GM20000 (cell line): Measurements from ENCODE around the gene TSPAN18.

Experiments used
- DNase-seq: peaks from one replicate; pipeline ENCODE4 v3.0.0; 2012; ENCODE audit warnings: low spot score
- TF ChIP-seq, protein P1 (sequence below): IDR thresholded peaks from 2 replicates; pipeline ENCODE4 v1.5.1; 2012; ENCODE audit warnings: mild to moderate bottlenecking, control low read depth; ENCODE audit errors: extremely low read depth, missing control alignments

TSPAN18 gene

DNA sequence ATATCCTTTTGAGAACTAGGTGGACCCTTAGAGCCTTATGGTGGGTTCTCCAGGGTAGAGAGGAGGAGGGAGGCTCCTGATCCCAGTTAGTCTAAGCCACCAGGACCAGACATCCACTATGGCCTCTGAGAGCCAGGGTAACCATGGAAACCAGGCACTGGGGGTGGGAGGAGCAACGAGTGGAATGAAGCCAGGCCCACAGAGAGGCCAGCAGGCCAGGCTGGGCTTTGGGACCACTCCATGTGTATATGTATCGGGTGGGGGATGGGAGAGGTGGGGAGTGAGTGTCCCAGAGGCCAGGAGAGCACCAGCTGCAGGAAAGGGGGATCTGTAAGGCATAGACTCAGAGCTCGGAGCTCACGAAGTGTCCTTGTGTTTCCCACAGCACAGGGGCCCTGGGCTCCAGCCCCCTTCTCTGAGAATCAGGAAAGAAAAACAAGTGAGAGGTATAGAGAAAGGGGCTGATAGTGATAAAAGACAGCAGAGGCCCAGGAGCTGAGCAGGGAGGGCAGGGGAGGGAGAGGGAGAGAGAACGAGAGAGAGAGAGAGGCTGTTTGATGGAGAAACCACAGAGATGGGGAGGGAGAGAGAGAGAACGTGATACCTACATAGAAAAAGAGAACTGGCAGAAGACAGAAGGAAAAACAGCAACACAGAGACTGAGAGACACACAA, 15.5 kb upstream of the TSPAN18 start:
- no peak for DNase-seq
- TF ChIP-seq, protein P1, sequence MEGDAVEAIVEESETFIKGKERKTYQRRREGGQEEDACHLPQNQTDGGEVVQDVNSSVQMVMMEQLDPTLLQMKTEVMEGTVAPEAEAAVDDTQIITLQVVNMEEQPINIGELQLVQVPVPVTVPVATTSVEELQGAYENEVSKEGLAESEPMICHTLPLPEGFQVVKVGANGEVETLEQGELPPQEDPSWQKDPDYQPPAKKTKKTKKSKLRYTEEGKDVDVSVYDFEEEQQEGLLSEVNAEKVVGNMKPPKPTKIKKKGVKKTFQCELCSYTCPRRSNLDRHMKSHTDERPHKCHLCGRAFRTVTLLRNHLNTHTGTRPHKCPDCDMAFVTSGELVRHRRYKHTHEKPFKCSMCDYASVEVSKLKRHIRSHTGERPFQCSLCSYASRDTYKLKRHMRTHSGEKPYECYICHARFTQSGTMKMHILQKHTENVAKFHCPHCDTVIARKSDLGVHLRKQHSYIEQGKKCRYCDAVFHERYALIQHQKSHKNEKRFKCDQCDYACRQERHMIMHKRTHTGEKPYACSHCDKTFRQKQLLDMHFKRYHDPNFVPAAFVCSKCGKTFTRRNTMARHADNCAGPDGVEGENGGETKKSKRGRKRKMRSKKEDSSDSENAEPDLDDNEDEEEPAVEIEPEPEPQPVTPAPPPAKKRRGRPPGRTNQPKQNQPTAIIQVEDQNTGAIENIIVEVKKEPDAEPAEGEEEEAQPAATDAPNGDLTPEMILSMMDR = no peak

DNA sequence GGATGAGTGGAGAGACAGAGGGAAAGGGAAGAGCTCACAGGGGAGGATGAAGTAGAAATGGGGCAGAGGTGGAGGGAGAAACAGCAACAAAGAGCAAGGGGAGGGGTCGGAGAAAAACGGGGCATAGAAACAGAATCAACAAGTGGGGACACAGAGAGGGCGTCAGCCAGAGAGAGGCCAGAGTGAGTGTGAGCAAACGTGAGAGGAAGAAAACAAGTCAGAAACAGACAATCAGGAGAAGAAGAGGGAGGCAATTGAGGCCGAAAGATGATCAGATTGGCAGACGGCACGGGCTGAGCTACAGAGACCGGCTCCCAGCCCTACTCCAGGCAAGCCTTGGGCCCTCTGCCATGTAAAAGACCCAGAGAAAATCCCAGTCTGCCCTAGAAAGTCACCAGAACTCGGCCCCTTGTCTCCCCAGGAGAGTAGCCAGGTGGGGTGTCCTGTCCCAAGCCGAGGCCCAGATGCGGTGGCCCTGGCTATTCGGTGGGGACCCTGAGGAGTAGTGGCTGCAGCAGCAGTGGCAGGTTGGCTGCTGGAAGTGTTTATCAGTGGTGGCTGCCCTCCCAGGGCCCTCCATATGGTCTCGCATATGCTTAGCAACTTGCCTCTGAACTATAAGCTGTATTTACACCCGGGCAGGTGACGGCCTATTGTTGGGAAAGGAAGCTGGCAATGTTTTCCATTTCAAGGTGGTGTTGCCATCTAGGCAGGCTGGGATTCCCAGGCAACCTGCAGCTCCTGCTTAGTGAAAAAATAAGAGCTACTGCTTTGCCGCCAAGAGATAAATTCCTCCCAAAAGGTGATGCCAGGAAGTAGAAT, 14.8 kb upstream of the TSPAN18 start:
- DNase-seq = no peak
- TF ChIP-seq, protein P1 = no peak

DNA sequence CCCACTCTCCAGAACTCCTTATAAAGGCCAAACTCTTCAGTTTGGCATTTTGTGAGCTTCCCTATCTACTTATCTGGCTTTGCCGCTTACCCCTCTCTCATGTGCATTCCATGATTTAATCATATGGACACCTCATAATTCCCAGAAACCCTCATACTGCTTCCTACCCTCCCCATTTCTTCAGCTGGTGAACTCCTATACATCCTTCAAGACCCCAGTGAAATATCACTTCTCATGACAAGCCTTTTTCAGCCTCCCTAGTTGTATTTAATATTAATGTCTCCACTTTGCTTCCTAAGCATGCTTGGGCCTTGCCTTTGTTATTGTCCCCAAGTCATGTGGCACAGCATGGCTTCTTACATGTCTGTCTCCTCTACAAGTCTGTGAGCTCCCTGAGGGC, 13.7 kb upstream of the TSPAN18 start:
- TF ChIP-seq, protein P1 = no peak
- no peak for DNase-seq

DNA sequence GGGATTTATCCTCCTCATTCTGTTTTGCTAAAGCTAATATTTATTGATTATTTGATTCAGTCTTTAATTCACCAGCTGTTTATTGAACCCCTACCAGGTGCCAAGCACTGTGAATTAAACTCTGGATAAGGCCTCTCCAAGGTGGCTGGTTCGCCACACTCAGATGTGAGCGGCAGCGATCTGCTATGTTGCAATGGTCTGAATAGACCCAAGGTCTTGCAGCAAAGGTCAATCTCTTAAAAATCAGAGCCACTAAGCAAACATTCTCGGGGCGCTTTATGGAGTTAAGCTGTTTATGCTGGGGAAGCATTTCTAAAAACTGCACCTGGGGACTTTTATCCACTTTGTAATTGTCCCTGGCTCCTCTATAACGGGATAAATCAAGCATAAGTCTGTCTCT, 10.5 kb upstream of the TSPAN18 start:
- TF ChIP-seq, protein P1 = no peak
- no peak for DNase-seq

DNA sequence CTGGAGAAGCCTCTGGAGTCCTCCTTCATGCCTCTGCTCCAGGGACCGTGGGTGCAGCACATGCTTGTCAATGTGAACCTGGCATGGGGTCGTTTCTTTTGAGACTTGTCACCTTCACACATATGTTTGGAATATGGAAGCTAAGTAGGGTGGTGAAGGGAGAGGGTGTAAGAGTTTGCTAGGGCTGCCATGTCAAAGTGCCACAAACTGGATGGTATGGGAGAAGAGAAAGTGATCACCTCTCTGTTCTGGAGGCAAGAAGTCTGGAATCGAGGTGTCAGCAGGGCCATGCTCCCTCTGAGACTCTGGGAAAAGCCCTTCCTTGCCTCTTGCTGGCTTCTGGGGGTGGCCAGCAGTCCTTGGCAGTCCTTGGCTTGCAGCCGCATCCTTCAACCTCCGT, 8.7 kb upstream of the TSPAN18 start:
- TF ChIP-seq, protein P1 = no peak
- no peak for DNase-seq

DNA sequence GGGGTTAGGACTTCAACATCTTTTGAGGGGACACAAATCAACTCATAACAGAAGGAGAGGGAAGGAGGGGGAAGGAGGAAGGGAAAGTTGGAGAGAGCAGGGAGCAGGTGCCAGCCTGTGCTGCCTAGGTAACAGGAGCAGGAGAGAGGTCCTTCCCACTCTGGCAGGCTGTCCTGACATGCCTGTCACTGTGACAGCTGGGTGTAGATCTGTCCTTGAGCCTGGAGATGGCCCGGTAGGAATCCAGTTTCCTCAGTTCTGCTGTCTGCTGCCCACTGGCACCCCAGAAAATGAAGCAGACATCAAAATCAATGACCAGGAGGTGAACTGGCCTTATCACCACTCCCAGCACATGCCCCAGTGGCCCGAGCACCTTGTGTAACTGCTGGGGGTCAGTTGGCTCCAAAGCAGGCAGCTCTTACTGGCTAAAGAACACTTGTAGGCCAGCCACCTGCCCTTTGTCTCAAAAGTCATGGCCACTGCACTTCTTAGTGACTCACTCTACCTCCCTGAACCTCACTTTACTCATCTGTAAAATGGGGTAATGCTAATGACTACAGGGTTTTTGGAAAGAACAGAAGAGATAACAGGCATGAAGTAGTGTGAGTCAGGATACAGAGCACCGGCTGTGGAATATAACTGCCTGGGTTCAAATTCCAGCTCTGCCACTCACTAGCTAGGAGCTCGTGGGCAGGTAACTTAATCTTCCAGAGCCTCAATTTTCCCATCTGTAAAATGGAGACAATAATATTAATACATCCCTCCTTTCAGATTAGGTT, 8.0 kb upstream of the TSPAN18 start:
- TF ChIP-seq, protein P1 = no peak
- no peak for DNase-seq
